OCI-M2 (cell line): ENCODE results near the gene CA12.
"Not testable (repeated sequence)": the region's sequence is repeated elsewhere in the genome, so short reads cannot be mapped to it uniquely, and the experiment has no call there.

Experiments
- DNase-seq: peaks from one replicate; lab custom pipeline; 2025; ENCODE audit not compliant: unreplicated experiment; lab: John Stamatoyannopoulos, UW

CA12 gene

GRCh38 chr15:63339006-63339766 is 42.5 kb downstream of the CA12 start:
- no peak for DNase-seq

- DNase-seq = no peak
Observed at GRCh38 chr15:63338170-63338569, 43.5 kb downstream of the CA12 start.

GRCh38 chr15:63337046-63337445 is 44.6 kb downstream of the CA12 start:
- DNase-seq = no peak

GRCh38 chr15:63335543-63336240 is 46.0 kb downstream of the CA12 start:
- no peak for DNase-seq

- no peak for DNase-seq
Observed at GRCh38 chr15:63334821-63335220, 46.8 kb downstream of the CA12 start.

GRCh38 chr15:63332367-63333124 is 49.1 kb downstream of the CA12 start:
- no peak for DNase-seq

- no peak for DNase-seq
Observed at GRCh38 chr15:63331456-63331855, 50.2 kb downstream of the CA12 start.

- no peak for DNase-seq
Observed at GRCh38 chr15:63330926-63331325, 50.7 kb downstream of the CA12 start.

- no peak for DNase-seq
Observed at GRCh38 chr15:63329567-63330350, 51.9 kb downstream of the CA12 start.

- no peak for DNase-seq
Observed at GRCh38 chr15:63327648-63328421, 53.8 kb downstream of the CA12 start.

- DNase-seq = no peak
Observed at GRCh38 chr15:63324770-63325169, 56.9 kb downstream of the CA12 start.

GRCh38 chr15:63323798-63324563 is 57.7 kb downstream of the CA12 start:
- no peak for DNase-seq

GRCh38 chr15:63322541-63322940 is 59.1 kb downstream of the CA12 start:
- DNase-seq = no peak

GRCh38 chr15:63321462-63321861 is 60.2 kb downstream of the CA12 start:
- DNase-seq = no peak

- not testable (repeated sequence) for DNase-seq
Observed at GRCh38 chr15:63320981-63321380, 60.7 kb downstream of the CA12 start.

GRCh38 chr15:63320446-63320845 is 61.2 kb downstream of the CA12 start:
- DNase-seq = not testable (repeated sequence)

GRCh38 chr15:63319065-63319464 is 62.6 kb downstream of the CA12 start:
- DNase-seq = no peak

GRCh38 chr15:63318344-63318743 is 63.3 kb downstream of the CA12 start:
- no peak for DNase-seq

- no peak for DNase-seq
Observed at GRCh38 chr15:63314409-63314808, 67.2 kb downstream of the CA12 start.

GRCh38 chr15:63313825-63314224 is 67.8 kb downstream of the CA12 start:
- DNase-seq = no peak
